Measurements from ENCODE around the gene LDLRAD3.

The LDLRAD3 gene

DNA sequence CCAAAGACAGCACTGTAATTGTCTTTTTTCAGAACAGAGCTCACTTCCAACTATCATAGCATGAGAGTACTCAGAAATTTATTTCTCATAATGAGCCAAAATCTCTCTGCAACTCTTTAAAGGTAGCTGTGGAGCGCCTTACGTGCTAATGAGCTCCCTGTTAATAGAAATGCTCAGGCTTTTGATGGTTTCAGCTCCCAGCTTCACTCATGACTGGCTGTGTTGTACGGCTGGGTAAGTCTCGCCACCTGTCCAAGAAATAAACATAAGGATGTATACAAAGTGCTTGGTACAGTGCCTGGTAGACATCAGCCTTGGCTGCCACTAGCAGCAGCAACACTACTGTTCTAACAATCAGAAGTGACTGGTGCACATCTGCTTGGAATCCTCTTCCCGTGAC, 109.4 kb downstream of the LDLRAD3 start:
- peak in 1 of 2 experiments; percentile 72 for DNase-seq

- DNase-seq = no peak
Measured at GRCh38 chr11:36053862-36054261, 110.0 kb downstream of the LDLRAD3 start.

DNA sequence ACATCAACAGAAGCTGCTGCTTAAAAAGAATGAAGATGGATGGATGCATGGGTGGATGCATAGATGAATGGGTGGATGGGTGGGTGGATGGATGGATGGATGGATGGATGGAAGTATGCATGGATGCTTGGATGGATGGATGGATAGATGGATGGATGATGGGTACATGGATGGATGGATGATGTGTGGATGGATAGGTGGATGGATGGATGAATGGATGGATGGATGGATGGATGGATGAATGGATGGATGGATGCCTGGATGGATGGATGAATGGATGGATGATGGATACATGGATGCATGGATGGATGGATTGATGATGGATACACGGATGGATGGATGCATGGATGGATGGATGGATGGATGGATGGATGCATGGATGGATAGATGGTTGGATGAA, 110.8 kb downstream of the LDLRAD3 start:
- no peak for DNase-seq

GRCh38 chr11:36056160-36056751, 112.4 kb downstream of the LDLRAD3 start:
- DNase-seq = peak in 1 of 2 experiments; percentile 39

- DNase-seq = no peak
Measured at GRCh38 chr11:36057379-36058042, 113.6 kb downstream of the LDLRAD3 start.

GRCh38 chr11:36059660-36060059, 115.8 kb downstream of the LDLRAD3 start:
- no peak for DNase-seq

DNA sequence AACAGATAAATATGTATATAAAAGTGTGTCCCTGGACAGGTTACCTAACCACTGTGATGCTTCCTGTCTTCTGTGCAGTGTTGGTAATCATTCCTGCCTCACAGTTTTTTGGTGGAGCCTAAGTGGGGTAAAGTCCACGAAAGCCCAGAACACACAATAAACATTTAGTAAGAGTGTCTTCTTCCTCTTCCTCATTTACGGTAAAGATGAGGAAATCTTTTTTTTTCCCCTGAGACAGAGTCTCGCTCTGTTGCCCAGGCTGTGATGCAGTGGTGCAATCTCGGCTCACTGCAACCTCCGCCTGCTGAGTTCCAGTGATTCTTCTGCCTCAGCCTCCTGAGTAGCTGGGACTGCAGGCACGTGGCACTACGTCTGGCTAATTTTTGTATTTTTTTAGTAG, 117.1 kb downstream of the LDLRAD3 start:
- no peak for DNase-seq

- DNase-seq = no peak
Measured at GRCh38 chr11:36061471-36061870, 117.6 kb downstream of the LDLRAD3 start.

- DNase-seq = no peak
Measured at GRCh38 chr11:36062796-36063365, 119.0 kb downstream of the LDLRAD3 start.

GRCh38 chr11:36065436-36065835, 121.6 kb downstream of the LDLRAD3 start:
- DNase-seq = no peak

DNA sequence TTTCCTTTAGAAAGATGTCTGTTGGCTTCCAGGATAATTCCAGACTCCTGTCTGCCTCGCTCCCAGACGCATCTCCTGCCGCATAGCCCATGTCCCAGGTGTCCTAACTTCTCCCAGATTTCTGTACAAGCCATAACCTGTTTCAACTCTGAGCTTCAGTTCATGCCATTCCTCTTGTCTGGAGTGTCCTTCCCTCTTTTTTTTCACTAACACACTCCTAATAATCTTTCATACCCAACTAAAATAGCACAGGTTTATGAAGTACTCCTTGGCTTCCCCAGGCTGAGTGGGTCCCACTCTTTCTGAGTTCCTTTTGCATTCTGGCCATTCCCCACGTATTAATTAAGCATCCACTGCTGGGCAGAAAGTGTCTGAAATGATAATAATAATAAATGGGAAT, 123.0 kb downstream of the LDLRAD3 start:
- no peak for DNase-seq

- DNase-seq = no peak
Measured at GRCh38 chr11:36069576-36070212, 125.8 kb downstream of the LDLRAD3 start.

DNA sequence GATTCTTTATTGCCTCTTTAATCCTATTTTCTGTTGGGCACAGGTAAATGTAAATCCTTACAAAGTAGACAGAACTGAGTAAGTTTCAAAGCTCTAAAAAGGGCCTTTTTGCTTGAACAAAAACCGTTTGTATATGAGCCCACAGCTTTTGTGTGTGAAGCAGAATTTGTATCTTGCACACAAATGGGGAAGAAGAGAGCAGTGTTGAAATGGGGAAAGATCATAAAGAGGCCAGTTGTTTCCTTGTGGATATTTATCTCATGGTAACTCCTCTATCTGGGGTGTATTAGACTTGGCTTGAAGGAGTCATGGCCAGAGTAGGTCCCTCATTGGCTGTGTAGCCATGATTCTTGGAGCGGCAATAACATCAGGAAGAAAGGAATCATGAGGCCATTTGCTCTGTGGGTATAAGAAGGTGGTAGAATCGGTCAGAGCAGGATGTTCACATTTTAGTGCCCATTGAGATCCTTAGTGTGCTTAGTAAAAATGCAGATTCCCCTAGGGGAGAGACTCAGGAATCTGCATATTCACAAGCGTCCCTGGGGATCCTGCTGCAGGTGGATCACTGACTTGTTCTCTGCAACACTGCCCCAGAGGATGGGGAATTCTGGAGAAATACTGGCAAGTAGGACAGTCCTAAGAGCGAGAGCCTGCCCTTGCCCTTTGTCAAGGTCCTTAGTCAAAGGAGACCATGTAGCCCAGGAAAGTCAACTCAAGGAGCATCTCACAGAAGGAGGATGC, 126.5 kb downstream of the LDLRAD3 start:
- no peak for DNase-seq

- DNase-seq = no peak
Measured at GRCh38 chr11:36070954-36071330, 127.1 kb downstream of the LDLRAD3 start.

- DNase-seq = no peak
Measured at GRCh38 chr11:36071917-36072500, 128.1 kb downstream of the LDLRAD3 start.

DNA sequence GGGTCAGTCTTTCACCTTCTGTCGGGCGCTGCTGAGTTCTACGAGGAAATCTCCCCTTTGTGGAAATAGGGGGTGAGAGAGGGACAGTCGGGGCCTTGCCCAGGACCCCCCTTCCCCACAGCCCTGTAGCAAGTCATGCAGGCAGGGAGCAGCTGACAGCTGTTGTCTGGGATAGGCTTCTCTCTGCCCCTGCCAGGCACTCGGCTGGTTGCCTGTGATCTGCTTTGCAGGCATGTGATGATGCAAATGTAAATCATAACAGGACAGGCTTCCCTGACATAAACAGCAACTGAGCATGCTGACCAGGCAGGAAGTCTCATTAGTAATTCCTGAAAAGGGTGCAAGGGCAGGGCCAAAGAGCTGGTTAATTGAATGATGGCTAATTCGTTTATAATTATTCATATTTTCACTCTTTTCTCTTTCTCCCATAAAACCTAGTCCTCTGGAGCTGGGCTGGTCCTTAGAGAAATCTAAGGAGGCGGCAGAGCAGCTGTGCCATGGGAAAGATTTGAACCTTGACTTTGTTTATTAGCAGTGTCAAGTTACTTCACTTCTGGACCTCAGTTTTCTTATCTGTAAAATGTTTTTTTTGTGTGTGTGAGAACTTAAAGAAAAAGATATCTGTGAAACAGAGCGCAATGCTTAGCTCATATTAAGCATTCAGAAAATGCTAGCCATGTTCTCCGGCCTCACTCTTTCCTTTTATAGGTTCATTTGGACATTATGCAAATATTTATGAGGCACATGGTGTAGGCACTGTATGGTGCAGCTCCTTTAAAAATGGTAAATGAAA, 129.7 kb downstream of the LDLRAD3 start:
- DNase-seq = peak; percentile 35 to 81

- DNase-seq = peak in 1 of 2 experiments; percentile 30
Measured at GRCh38 chr11:36074941-36075431, 131.1 kb downstream of the LDLRAD3 start.

DNA sequence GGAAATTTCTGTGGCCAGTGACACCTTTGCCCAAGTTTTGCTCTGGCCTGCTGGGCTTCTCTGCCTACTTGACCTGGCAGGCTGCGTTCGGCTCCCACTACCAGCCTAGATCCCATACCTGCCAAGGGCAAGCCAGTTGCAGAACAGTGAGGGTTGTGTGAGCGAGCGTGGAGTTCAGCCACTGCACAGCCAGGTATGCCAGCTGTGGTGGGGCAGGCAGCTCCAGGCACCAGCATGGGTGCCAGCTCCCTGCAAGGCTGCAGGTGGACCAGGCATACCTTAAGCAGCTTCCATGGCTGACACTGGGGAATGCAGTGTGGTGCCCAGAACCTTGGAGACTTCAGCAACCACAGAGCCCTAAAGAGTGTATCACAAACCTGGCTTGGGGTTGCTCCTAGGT, 133.5 kb downstream of the LDLRAD3 start:
- no peak for DNase-seq

GRCh38 chr11:36077886-36078685, 134.2 kb downstream of the LDLRAD3 start:
- no peak for DNase-seq

DNA sequence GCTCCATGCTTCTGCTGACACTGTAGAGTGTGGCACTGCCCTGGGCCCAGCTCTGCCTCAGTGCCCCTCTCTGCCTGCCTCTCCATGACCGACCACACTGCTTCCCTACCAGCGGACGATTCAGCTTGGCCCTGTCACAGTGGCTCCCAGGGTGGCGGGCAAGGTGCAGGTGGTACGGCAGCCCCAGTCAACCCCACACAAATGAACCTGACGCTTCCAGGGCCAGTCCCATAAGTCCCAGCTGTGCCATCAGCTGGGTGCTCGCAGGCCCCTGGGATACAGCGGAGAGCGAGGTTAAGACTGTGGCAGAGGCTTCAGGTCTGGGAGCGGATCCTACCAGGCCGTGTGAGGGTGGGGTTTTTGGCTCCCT, 134.8 kb downstream of the LDLRAD3 start:
- DNase-seq = no peak
